SK-N-SH (cell line): ENCODE measurements around the gene TUBB6. TPM values are rescaled to one million over a fixed set of nuclear protein-coding genes. Genes with fewer than 3 reads are reported as not detected.

ENCODE experiments used
- CTCF ChIA-PET: fragments of 300-600, 350-600 bp; formaldehyde crosslinking; extraction: SDS; loops from one replicate; lab custom pipeline; 2021; lab: Yijun Ruan, JAX
- POLR2A ChIA-PET: fragments of 350-600 bp; sonication (Branson Sonifier 250); formaldehyde crosslinking; extraction: SDS; loops from one replicate; lab custom pipeline; 2020; ENCODE audit warnings: antibody characterized with exemption, inconsistent platforms; lab: Yijun Ruan, JAX
- DNase-seq: peaks from one replicate; pipeline ENCODE4 v3.0.0; 2012
- H2AFZ ChIP-seq: fragments of 200-600 bp; sonication (generic); 2 replicates; pipeline ENCODE4 v1.8.1; 2016; ENCODE audit warnings: antibody characterized with exemption, mild to moderate bottlenecking, low read depth
- H3F3A ChIP-seq: fragments of 200-600 bp; sonication (generic); replicated peaks from 2 replicates; pipeline ENCODE3; 2016; ENCODE audit warnings: antibody characterized with exemption, mild to moderate bottlenecking; ENCODE audit not compliant: insufficient read depth
- H3K27ac ChIP-seq, 2 experiments: fragments of 200-500 bp in 1 of 2; fragments of 200-600 bp in 1 of 2; sonication (Bioruptor generic) in 1 of 2; sonication (generic), shearing (Covaris generic) in 1 of 2; 2 replicates each; pipeline versions ENCODE4 v1.5.1 to v1.6.1; 2014 to 2016; ENCODE audit warnings: low read depth in 2 of 2, inconsistent platforms in 1 of 2, low read length in 1 of 2, mild to moderate bottlenecking in 1 of 2, mixed read lengths in 1 of 2
- H3K27me3 ChIP-seq: fragments of 200-600 bp; sonication (generic), shearing (Covaris generic); 2 replicates; pipeline ENCODE4 v1.6.1; 2016; ENCODE audit warnings: mixed run types; ENCODE audit not compliant: insufficient read depth
- H3K36me3 ChIP-seq, 2 experiments: fragments of 200-500 bp in 1 of 2; fragments of 200-600 bp in 1 of 2; sonication (Bioruptor generic) in 1 of 2; sonication (generic) in 1 of 2; replicated peaks in 1 of 2; 2 replicates each; pipeline versions ENCODE3 to v1.5.1; 2014 to 2016; ENCODE audit warnings: low read length in 1 of 2, mild to moderate bottlenecking in 1 of 2; ENCODE audit not compliant: insufficient read depth in 2 of 2, control insufficient read depth in 1 of 2
- H3K4me1 ChIP-seq, 2 experiments: fragments of 200-500 bp in 1 of 2; fragments of 200-600 bp in 1 of 2; sonication (Bioruptor generic) in 1 of 2; sonication (generic), shearing (Covaris generic) in 1 of 2; 2 replicates each; pipeline versions ENCODE4 v1.5.1 to v1.6.1; 2014 to 2016; ENCODE audit warnings: low read depth in 1 of 2, low read length in 1 of 2, mixed run types in 1 of 2; ENCODE audit not compliant: insufficient read depth in 2 of 2, control insufficient read depth in 1 of 2
- H3K4me2 ChIP-seq: fragments of 200-600 bp; sonication (generic), shearing (Covaris generic); 2 replicates; pipeline ENCODE4 v1.6.1; 2017; ENCODE audit warnings: mixed run types
- H3K4me3 ChIP-seq, 2 experiments: fragments of 200-500 bp in 1 of 2; fragments of 200-600 bp in 1 of 2; sonication (Bioruptor generic) in 1 of 2; sonication (generic), shearing (Covaris generic) in 1 of 2; 2 replicates each; pipeline versions ENCODE4 v1.5.1 to v1.8.1; 2014 to 2016; ENCODE audit warnings: low read depth in 2 of 2, inconsistent platforms in 1 of 2, low read length in 1 of 2, mild to moderate bottlenecking in 1 of 2, mixed read lengths in 1 of 2, moderate library complexity in 1 of 2
- H3K79me2 ChIP-seq: fragments of 200-600 bp; sonication (generic); 2 replicates; pipeline ENCODE4 v1.8.1; 2017; ENCODE audit warnings: mild to moderate bottlenecking; ENCODE audit not compliant: insufficient read depth
- H3K9ac ChIP-seq: fragments of 200-600 bp; sonication (generic); 2 replicates; pipeline ENCODE4 v1.6.1; 2017; ENCODE audit warnings: mixed run types
- H3K9me2 ChIP-seq: fragments of 200-600 bp; sonication (generic); 2 replicates; pipeline ENCODE4 v1.6.1; 2017; ENCODE audit warnings: mixed run types
- H3K9me3 ChIP-seq: fragments of 200-600 bp; sonication (generic); 2 replicates; pipeline ENCODE4 v1.6.1; 2017; ENCODE audit warnings: mixed run types, mild to moderate bottlenecking, moderate library complexity
- H4K20me1 ChIP-seq: fragments of 200-600 bp; sonication (generic); 2 replicates; pipeline ENCODE4 v1.6.1; 2017; ENCODE audit warnings: mild to moderate bottlenecking, mixed run types; ENCODE audit not compliant: insufficient read depth
- CHD2 ChIP-seq: fragments of 150-350 bp; IDR thresholded peaks from 2 replicates; pipeline ENCODE4 v1.6.1; 2018; ENCODE audit warnings: low read length; ENCODE audit not compliant: partially characterized antibody
- EP300 ChIP-seq, 2 experiments: IDR thresholded peaks; 2 replicates each; pipeline versions ENCODE4 v1.4.0 to v1.6.1; 2012; ENCODE audit warnings: borderline replicate concordance in 1 of 2, low read depth in 1 of 2, low read length in 1 of 2
- EZH2phosphoT487 ChIP-seq: fragments of 200-600 bp; sonication (generic); IDR thresholded peaks from 2 replicates; pipeline ENCODE4 v1.6.1; 2017; ENCODE audit warnings: low read depth, mixed run types, mild to moderate bottlenecking, antibody characterized with exemption, moderate library complexity, borderline replicate concordance
- FOSL2 ChIP-seq: IDR thresholded peaks from 2 replicates; pipeline ENCODE4 v1.4.0; 2012; ENCODE audit warnings: low read depth, mild to moderate bottlenecking, moderate library complexity, borderline replicate concordance
- FOXJ3 ChIP-seq: sonication (generic); formaldehyde crosslinking; IDR thresholded peaks from 2 replicates; pipeline ENCODE4 v1.5.1; 2020; ENCODE audit warnings: mild to moderate bottlenecking, missing genetic modification reagents
- FOXM1 ChIP-seq: IDR thresholded peaks from 2 replicates; pipeline ENCODE4 v1.4.0; 2012; ENCODE audit warnings: low read depth, mild to moderate bottlenecking
- JUND ChIP-seq: IDR thresholded peaks from 2 replicates; pipeline ENCODE4 v1.4.0; 2012
- NFIC ChIP-seq: IDR thresholded peaks from 2 replicates; pipeline ENCODE4 v1.4.0; 2012; ENCODE audit warnings: borderline replicate concordance
- NRF1 ChIP-seq: IDR thresholded peaks from 2 replicates; pipeline ENCODE4 v1.6.1; 2012; ENCODE audit warnings: low read depth, mild to moderate bottlenecking, low read length
- RAD21 ChIP-seq: IDR thresholded peaks from 2 replicates; pipeline ENCODE4 v1.6.1; 2012; ENCODE audit warnings: mild to moderate bottlenecking, low read length
- RCOR1 ChIP-seq: fragments of 150-350 bp; IDR thresholded peaks from 2 replicates; pipeline ENCODE4 v1.6.1; 2017; ENCODE audit warnings: antibody characterized with exemption, low read length
- RFX5 ChIP-seq: IDR thresholded peaks from 2 replicates; pipeline ENCODE4 v1.6.1; 2012; ENCODE audit warnings: mild to moderate bottlenecking, improper control_type of control experiment, low read length
- SIN3A ChIP-seq: IDR thresholded peaks from 2 replicates; pipeline ENCODE4 v1.6.1; 2012; ENCODE audit warnings: low read depth, mild to moderate bottlenecking, low read length, moderate library complexity, borderline replicate concordance
- SMC3 ChIP-seq: IDR thresholded peaks from 2 replicates; pipeline ENCODE4 v1.6.1; 2012; ENCODE audit warnings: low read depth, low read length, improper control_type of control experiment
- TCF12 ChIP-seq: IDR thresholded peaks from 2 replicates; pipeline ENCODE4 v1.4.0; 2012
- TEAD4 ChIP-seq: IDR thresholded peaks from 2 replicates; pipeline ENCODE4 v1.4.0; 2012; ENCODE audit warnings: mild to moderate bottlenecking, borderline replicate concordance; ENCODE audit not compliant: insufficient read depth
- YY1 ChIP-seq: IDR thresholded peaks from 2 replicates; pipeline ENCODE4 v1.4.0; 2012; ENCODE audit warnings: low read depth, mild to moderate bottlenecking
- WGBS: methylation state at CpG from one replicate; pipeline ENCODE4 v1.1.6; 2017; ENCODE audit warnings: low lambda C conversion rate; 5-methylcytosine and 5-hydroxymethylcytosine counted together
- polyA plus RNA-seq, 3 experiments: library from polyadenylated mRNA; depleted of rRNA; stranded (reverse); fragments of >200 nt; gene quantifications; 2 replicates each; pipeline ENCODE4 v1.2.3, GENCODE V29; 2012
- TF ChIP-seq, protein P1 (sequence below): IDR thresholded peaks from 2 replicates; pipeline ENCODE4 v1.4.0; 2012; ENCODE audit warnings: low read depth, borderline replicate concordance
- TF ChIP-seq, protein P2 (sequence below): IDR thresholded peaks from 2 replicates; pipeline ENCODE4 v1.4.0; 2012; ENCODE audit warnings: low read depth
- TF ChIP-seq, protein P3 (sequence below): IDR thresholded peaks from 2 replicates; pipeline ENCODE4; 2012
- TF ChIP-seq, protein P4 (sequence below): fragments of 150-350 bp; IDR thresholded peaks from 2 replicates; pipeline ENCODE4 v1.6.1; 2017; ENCODE audit warnings: antibody characterized with exemption, low read length, low read depth, borderline replicate concordance
- TF ChIP-seq, protein P5 (sequence below): fragments of 150-350 bp; IDR thresholded peaks from 2 replicates; pipeline ENCODE4 v1.6.1; 2016; ENCODE audit warnings: mild to moderate bottlenecking, low read depth, low read length

Gene TUBB6
- polyA plus RNA-seq, 1 of the 3 experiments (the other 2 are of a cell fraction): 387 TPM

DNA sequence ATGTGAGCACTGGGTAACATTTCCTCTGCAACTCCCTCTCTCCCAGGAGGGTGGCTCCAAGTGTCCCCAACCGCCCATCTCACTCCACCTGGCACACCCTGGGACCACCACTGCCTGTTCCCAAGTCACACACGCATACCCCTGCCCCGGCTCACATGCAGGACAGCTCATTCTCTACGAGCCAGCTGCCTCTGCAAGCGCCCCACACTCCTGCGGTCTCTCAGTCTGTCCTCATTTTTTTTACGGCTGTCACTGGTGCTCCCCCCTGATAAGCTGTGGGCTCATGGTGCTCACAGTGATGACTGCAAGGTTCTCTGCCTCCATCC is 38.2 kb downstream of the TUBB6 start (continued):
- TF ChIP-seq, protein P1, sequence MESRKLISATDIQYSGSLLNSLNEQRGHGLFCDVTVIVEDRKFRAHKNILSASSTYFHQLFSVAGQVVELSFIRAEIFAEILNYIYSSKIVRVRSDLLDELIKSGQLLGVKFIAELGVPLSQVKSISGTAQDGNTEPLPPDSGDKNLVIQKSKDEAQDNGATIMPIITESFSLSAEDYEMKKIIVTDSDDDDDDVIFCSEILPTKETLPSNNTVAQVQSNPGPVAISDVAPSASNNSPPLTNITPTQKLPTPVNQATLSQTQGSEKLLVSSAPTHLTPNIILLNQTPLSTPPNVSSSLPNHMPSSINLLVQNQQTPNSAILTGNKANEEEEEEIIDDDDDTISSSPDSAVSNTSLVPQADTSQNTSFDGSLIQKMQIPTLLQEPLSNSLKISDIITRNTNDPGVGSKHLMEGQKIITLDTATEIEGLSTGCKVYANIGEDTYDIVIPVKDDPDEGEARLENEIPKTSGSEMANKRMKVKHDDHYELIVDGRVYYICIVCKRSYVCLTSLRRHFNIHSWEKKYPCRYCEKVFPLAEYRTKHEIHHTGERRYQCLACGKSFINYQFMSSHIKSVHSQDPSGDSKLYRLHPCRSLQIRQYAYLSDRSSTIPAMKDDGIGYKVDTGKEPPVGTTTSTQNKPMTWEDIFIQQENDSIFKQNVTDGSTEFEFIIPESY: no peak
- no peak for TF ChIP-seq FOSL2
- no peak for TF ChIP-seq FOXJ3
- TF ChIP-seq EZH2phosphoT487: no peak
- no peak for TF ChIP-seq TEAD4
- no peak for TF ChIP-seq CHD2
- TF ChIP-seq, protein P2, sequence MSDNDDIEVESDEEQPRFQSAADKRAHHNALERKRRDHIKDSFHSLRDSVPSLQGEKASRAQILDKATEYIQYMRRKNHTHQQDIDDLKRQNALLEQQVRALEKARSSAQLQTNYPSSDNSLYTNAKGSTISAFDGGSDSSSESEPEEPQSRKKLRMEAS: no peak
- TF ChIP-seq, protein P3, sequence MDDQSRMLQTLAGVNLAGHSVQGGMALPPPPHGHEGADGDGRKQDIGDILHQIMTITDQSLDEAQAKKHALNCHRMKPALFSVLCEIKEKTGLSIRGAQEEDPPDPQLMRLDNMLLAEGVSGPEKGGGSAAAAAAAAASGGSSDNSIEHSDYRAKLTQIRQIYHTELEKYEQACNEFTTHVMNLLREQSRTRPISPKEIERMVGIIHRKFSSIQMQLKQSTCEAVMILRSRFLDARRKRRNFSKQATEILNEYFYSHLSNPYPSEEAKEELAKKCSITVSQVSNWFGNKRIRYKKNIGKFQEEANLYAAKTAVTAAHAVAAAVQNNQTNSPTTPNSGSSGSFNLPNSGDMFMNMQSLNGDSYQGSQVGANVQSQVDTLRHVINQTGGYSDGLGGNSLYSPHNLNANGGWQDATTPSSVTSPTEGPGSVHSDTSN: no peak

DNA sequence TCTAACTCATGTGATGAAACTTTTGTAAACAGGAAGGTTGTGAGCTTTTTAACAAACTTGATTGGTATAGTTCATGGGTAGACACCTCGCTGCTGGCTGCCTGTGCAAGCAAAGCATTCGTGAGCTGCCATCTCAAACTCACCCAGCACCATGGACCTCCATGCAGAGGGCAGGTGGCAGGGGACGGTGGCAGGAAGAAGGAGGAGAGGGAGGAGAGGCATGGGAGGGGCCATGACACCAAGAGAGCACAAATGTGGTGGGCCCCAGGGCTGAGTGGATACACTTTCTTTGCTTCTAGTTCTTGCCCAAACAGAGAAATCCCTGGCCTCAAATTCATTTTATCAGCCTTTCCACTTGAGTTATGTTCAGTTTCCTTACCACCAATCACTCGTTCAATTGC is 39.9 kb downstream of the TUBB6 start:
- Histone ChIP-seq H3K27me3 (no peaks in the 10 kb centered on the region), H3K4me3 (no peak overlapping the region), H3K9ac (no peak overlapping the region), H3F3A (no peaks in the 10 kb centered on the region), H3K9me3 (no peaks in the 10 kb centered on the region), H2AFZ (no peak overlapping the region), H4K20me1 (no peaks in the 10 kb centered on the region), H3K4me1 (no peaks in the 10 kb centered on the region), H3K9me2 (no peaks in the 10 kb centered on the region), H3K27ac (no peak overlapping the region), H3K79me2 (0 out of 2 replicates have a peak, but pooled peaks cover under 1% of the 10 kb centered on the region), H3K36me3 (peaks cover 50 to 74% of the 10 kb centered on the region in 2 experiments), H3K4me2 (no peak overlapping the region)
- no peak for DNase-seq
- 100% methylated on average over 3 of the region's 4 CpGs for WGBS
- CTCF ChIA-PET: interaction anchor here (0.7 to 2.1 kb wide), 3 partner anchors 13 to 278 kb away, joined by 3 to 11 read pairs (median 4); no protein-coding TSS in a partner anchor
- POLR2A ChIA-PET: no interaction called here
- TF ChIP-seq NFIC (no peak), TCF12 (no peak), RFX5 (no peak), SIN3A (no peak), RAD21 (no peak), NRF1 (no peak), FOSL2 (no peak), RCOR1 (no peak), CHD2 (no peak), YY1 (no peak), JUND (no peak), FOXM1 (no peak), SMC3 (no peak), EP300 (IDR thresholded peaks at IDR 0.05; ENCODE audit: borderline replicate concordance in 1 of 2, low read depth in 1 of 2, low read length in 1 of 2) (no peak)
- TF ChIP-seq, protein P4, sequence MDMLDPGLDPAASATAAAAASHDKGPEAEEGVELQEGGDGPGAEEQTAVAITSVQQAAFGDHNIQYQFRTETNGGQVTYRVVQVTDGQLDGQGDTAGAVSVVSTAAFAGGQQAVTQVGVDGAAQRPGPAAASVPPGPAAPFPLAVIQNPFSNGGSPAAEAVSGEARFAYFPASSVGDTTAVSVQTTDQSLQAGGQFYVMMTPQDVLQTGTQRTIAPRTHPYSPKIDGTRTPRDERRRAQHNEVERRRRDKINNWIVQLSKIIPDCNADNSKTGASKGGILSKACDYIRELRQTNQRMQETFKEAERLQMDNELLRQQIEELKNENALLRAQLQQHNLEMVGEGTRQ: no peak
- TF ChIP-seq, protein P5, sequence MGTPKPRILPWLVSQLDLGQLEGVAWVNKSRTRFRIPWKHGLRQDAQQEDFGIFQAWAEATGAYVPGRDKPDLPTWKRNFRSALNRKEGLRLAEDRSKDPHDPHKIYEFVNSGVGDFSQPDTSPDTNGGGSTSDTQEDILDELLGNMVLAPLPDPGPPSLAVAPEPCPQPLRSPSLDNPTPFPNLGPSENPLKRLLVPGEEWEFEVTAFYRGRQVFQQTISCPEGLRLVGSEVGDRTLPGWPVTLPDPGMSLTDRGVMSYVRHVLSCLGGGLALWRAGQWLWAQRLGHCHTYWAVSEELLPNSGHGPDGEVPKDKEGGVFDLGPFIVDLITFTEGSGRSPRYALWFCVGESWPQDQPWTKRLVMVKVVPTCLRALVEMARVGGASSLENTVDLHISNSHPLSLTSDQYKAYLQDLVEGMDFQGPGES: no peak
- TF ChIP-seq, protein P1: no peak
- TF ChIP-seq, protein P3: no peak
